Nephron progenitor cell (in vitro differentiated cells): ENCODE results near the gene CUL3.
"Not testable (repeated sequence)": the region's sequence is repeated elsewhere in the genome, so short reads cannot be mapped to it uniquely, and the experiment has no call there.

Experiments used
- DNase-seq: peaks from one replicate; pipeline ENCODE4 v3.0.0; 2021
- H3K27ac Mint-ChIP-seq: 2 replicates; pipeline ENCODE4 v1.8.0; 2021; ENCODE audit warnings: mild to moderate bottlenecking, moderate library complexity, mixed read lengths
- H3K27me3 Mint-ChIP-seq: 2 replicates; pipeline ENCODE4 v1.8.0; 2021; ENCODE audit warnings: mild to moderate bottlenecking, low read depth, mixed read lengths; ENCODE audit not compliant: poor library complexity
- H3K36me3 Mint-ChIP-seq: 2 replicates; pipeline ENCODE4 v1.8.0; 2021; ENCODE audit warnings: low read depth, mixed read lengths
- H3K4me1 Mint-ChIP-seq: 2 replicates; pipeline ENCODE4 v1.8.0; 2021; ENCODE audit warnings: mixed read lengths
- H3K4me3 Mint-ChIP-seq: 2 replicates; pipeline ENCODE4 v1.8.0; 2021; ENCODE audit warnings: mild to moderate bottlenecking, moderate library complexity, mixed read lengths
- H3K9me3 Mint-ChIP-seq: 2 replicates; pipeline ENCODE4 v1.8.0; 2021; ENCODE audit warnings: mild to moderate bottlenecking, moderate library complexity, mixed read lengths
- TF ChIP-seq, protein P1 (sequence below): fragments of 200-600 bp; sonication (generic); IDR thresholded peaks from 2 replicates; pipeline ENCODE4 v1.5.0; 2021; ENCODE audit warnings: antibody characterized with exemption

The CUL3 gene

DNA sequence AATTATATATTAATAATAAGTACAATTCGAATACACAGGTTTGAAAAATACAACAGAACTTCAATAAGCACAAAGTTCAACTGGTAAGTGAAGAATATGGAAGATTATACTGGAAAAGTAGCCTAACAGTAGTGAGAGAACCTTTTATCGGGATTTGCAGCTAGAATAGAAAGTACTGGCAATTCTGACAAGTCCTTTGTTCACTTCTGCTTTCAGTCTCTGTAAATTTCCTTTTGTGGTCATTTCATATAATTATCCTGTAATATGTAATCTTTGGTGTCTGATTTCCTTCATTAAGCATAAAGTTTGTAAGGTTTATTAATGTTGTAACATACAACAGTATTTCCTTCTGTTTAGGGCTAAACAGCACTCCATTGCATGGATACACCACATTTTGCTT, 67.2 kb downstream of the CUL3 start:
- Mint-ChIP-seq H3K27ac (no peak overlapping the region), H3K4me1 (no peaks in the 10 kb centered on the region), H3K36me3 (peaks cover 59% of the 10 kb centered on the region)

GRCh38 chr2:224516393-224516792, 68.8 kb downstream of the CUL3 start:
- H3K9me3 Mint-ChIP-seq, H3K27me3 Mint-ChIP-seq, DNase-seq, H3K27ac Mint-ChIP-seq, H3K4me1 Mint-ChIP-seq, H3K4me3 Mint-ChIP-seq: not testable (repeated sequence)
- peaks cover 62% of the 10 kb centered on the region for H3K36me3 Mint-ChIP-seq

More for the DNA sequence above, 67.2 kb downstream of the CUL3 start:
- no peak for DNase-seq
- peaks cover 4% of the 10 kb centered on the region for H3K9me3 Mint-ChIP-seq
- no peak overlapping the region for H3K4me3 Mint-ChIP-seq
- TF ChIP-seq, protein P1, sequence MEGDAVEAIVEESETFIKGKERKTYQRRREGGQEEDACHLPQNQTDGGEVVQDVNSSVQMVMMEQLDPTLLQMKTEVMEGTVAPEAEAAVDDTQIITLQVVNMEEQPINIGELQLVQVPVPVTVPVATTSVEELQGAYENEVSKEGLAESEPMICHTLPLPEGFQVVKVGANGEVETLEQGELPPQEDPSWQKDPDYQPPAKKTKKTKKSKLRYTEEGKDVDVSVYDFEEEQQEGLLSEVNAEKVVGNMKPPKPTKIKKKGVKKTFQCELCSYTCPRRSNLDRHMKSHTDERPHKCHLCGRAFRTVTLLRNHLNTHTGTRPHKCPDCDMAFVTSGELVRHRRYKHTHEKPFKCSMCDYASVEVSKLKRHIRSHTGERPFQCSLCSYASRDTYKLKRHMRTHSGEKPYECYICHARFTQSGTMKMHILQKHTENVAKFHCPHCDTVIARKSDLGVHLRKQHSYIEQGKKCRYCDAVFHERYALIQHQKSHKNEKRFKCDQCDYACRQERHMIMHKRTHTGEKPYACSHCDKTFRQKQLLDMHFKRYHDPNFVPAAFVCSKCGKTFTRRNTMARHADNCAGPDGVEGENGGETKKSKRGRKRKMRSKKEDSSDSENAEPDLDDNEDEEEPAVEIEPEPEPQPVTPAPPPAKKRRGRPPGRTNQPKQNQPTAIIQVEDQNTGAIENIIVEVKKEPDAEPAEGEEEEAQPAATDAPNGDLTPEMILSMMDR, result no peak
- no peaks in the 10 kb centered on the region for H3K27me3 Mint-ChIP-seq

DNA sequence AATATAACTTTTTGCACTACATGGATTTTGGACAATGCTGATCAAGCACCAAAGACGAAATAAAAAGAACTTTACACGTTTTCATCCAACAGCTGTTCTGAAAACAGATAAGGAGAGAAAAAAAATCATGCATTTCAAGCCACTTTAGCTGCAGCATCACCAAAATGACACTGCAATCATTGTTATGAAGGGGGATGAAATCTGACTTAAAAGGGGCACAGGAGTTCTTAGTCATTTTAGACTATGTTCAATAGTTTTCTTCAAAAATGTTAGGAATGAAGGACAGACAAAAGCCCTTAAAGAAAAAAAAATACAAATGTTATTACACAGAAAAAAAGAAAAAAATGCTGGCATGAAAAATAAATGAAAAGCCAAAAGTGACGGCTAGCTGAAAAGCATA, 71.2 kb downstream of the CUL3 start:
- H3K36me3 Mint-ChIP-seq, result peaks cover 66% of the 10 kb centered on the region
- TF ChIP-seq, protein P1, result no peak
- H3K9me3 Mint-ChIP-seq, result peaks cover 4% of the 10 kb centered on the region
- H3K27me3 Mint-ChIP-seq, result no peaks in the 10 kb centered on the region
- H3K27ac Mint-ChIP-seq, result no peak overlapping the region
- H3K4me3 Mint-ChIP-seq, result no peak overlapping the region
- no peak for DNase-seq
- no peaks in the 10 kb centered on the region for H3K4me1 Mint-ChIP-seq

DNA sequence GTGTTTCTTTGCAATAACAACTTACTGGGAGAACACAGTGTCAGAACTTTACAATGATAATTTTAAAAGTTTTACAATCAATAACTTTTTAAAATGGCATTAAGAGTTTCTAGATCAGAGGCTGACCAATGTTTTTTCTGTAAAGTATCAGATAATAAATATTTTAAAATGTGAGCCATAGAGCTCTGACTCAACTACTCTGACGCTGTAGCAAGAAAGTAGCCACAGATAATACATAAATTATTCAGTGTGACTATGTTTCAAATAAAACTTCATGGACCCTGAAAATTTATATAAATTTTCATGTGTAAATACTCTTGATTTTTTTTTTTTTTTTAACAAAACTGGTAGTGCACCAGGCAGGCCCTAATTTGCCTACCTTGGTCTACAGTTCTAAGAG, 77.4 kb downstream of the CUL3 start:
- no peaks in the 10 kb centered on the region for H3K9me3 Mint-ChIP-seq
- H3K4me3 Mint-ChIP-seq, result no peak overlapping the region
- H3K36me3 Mint-ChIP-seq, result peaks cover 58% of the 10 kb centered on the region
- peaks cover 4% of the 10 kb centered on the region for H3K4me1 Mint-ChIP-seq
- H3K27me3 Mint-ChIP-seq, result no peaks in the 10 kb centered on the region
- H3K27ac Mint-ChIP-seq, result no peak overlapping the region
- TF ChIP-seq, protein P1, result no peak
- DNase-seq, result no peak

DNA sequence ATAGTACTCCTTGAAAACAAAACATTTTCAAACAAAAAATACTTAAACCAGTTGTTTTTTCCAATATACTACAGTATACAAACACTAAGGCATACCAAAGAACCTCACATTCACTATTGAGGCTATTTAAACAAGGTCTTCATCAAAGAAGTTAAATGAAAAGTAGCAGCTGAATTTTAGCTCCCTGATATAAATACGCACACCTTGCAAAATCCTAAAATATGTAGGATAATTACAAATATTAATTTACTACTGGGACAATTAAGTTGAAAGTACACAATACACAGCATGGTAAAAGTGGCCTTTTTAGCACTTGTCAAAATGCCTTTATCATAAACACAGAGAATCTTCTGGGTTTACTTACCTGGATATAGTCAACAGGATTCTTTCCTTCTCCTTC, 78.7 kb downstream of the CUL3 start:
- Mint-ChIP-seq H3K27me3 (no peaks in the 10 kb centered on the region), H3K36me3 (peaks cover 61% of the 10 kb centered on the region), H3K27ac (no peak overlapping the region), H3K4me3 (no peak overlapping the region), H3K9me3 (no peaks in the 10 kb centered on the region), H3K4me1 (peaks cover 4% of the 10 kb centered on the region)
- DNase-seq, result no peak
- TF ChIP-seq, protein P1, result no peak

- Mint-ChIP-seq H3K4me1 (no peaks in the 10 kb centered on the region), H3K27ac (no peak overlapping the region), H3K36me3 (peaks cover 71% of the 10 kb centered on the region), H3K27me3 (no peaks in the 10 kb centered on the region), H3K9me3 (no peaks in the 10 kb centered on the region), H3K4me3 (no peak overlapping the region)
- TF ChIP-seq, protein P1, result no peak
- no peak for DNase-seq
Observed at GRCh38 chr2:224498991-224499390, 86.2 kb downstream of the CUL3 start.
